ENCODE data around the gene SLC2A11.

SLC2A11 gene

DNA sequence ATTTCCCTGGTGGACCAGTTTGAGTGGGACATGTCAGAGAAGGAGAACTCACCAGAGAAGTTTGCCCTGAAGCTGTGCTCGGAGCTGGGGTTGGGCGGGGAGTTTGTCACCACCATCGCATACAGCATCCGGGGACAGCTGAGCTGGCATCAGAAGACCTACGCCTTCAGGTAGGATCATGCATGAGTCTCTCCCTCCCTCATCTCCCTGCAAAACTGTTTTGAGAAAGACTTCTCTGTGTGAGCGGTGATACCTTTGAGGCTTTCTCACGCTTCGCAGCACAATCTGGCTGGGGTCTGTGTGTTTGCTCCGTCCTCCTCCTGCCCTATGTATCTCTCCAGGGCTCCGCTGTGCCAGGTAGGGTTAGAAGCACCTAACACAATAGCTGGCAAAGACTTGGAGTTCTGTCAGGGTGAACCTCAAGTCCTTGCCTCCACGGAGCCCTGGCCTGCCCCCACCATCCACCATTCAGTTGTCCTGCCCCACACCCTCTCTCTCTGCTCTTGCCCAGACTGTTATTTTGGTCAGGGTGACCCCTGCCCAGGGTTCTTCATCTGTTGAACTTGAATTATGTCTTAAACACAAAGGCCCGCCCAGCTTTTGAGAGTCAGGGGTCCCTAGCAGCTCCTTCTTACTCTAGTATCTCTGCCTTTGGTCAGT lies 32.3 kb upstream of the SLC2A11 start:
- H3K9me3 ChIP-seq: no peaks in the 10 kb centered on the region
- no peaks in the 10 kb centered on the region for H3K27me3 ChIP-seq
- H3K27ac ChIP-seq: no peak overlapping the region
- no peaks in the 10 kb centered on the region for H3K4me1 ChIP-seq (ENCODE audit: control insufficient read depth in 1 of 2, insufficient read depth in 1 of 2, low read depth in 1 of 2, low read length in 1 of 2)
- H3K4me3 ChIP-seq (ENCODE audit: low read depth in 1 of 2, low read length in 1 of 2): no peak overlapping the region
- TF ChIP-seq, protein P1, sequence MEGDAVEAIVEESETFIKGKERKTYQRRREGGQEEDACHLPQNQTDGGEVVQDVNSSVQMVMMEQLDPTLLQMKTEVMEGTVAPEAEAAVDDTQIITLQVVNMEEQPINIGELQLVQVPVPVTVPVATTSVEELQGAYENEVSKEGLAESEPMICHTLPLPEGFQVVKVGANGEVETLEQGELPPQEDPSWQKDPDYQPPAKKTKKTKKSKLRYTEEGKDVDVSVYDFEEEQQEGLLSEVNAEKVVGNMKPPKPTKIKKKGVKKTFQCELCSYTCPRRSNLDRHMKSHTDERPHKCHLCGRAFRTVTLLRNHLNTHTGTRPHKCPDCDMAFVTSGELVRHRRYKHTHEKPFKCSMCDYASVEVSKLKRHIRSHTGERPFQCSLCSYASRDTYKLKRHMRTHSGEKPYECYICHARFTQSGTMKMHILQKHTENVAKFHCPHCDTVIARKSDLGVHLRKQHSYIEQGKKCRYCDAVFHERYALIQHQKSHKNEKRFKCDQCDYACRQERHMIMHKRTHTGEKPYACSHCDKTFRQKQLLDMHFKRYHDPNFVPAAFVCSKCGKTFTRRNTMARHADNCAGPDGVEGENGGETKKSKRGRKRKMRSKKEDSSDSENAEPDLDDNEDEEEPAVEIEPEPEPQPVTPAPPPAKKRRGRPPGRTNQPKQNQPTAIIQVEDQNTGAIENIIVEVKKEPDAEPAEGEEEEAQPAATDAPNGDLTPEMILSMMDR (IDR thresholded peaks at IDR 0.05): no peak
- H3K36me3 ChIP-seq: peaks cover 92% of the 10 kb centered on the region

DNA sequence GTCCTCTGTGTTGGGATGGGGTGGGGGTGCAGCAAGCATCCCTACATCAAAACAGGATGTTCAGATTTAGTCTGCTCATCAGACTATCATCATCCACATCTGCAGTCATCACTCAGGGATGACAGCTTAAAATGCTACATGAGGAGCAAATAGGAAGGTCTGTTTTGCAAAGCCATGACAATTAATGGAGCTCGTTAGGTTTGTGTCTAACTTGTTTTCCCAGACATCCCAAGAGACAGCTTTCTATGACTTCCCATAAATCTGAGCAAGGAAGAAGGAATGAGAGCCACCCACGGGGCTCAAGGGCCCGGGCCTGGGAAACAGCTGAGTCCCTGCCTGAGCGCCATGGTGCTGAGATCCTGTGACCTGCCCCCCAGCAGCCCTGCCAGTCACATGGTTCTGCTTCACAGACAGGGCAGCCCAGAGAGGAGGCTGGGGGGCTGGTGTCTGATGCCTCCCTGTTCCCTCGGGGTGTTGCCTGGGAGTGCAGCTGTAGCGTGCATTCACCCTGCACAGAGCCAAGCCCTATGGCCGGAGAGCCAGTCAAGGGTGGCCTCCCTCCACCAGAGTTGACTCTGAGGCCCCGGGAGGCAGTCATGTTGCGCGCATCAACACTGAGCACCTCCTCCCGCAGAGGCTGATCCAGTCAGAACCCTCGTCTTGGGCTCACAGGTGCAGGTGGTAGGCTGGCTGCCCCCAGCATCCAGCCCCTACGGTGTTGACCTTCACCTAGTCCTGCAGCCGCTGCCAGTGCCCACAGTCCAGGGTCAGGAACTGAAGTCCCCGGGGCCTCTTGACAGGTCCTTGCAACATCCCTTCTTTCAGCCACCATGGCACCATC lies 30.9 kb upstream of the SLC2A11 start:
- H3K4me1 ChIP-seq (ENCODE audit: control insufficient read depth in 1 of 2, insufficient read depth in 1 of 2, low read depth in 1 of 2, low read length in 1 of 2): no peaks in the 10 kb centered on the region
- no peaks in the 10 kb centered on the region for H3K27me3 ChIP-seq
- no peak overlapping the region for H3K4me3 ChIP-seq (ENCODE audit: low read depth in 1 of 2, low read length in 1 of 2)
- peaks cover 91% of the 10 kb centered on the region for H3K36me3 ChIP-seq
- no peaks in the 10 kb centered on the region for H3K9me3 ChIP-seq
- no peak overlapping the region for H3K27ac ChIP-seq
- TF ChIP-seq, protein P1 (IDR thresholded peaks at IDR 0.05): no peak

DNA sequence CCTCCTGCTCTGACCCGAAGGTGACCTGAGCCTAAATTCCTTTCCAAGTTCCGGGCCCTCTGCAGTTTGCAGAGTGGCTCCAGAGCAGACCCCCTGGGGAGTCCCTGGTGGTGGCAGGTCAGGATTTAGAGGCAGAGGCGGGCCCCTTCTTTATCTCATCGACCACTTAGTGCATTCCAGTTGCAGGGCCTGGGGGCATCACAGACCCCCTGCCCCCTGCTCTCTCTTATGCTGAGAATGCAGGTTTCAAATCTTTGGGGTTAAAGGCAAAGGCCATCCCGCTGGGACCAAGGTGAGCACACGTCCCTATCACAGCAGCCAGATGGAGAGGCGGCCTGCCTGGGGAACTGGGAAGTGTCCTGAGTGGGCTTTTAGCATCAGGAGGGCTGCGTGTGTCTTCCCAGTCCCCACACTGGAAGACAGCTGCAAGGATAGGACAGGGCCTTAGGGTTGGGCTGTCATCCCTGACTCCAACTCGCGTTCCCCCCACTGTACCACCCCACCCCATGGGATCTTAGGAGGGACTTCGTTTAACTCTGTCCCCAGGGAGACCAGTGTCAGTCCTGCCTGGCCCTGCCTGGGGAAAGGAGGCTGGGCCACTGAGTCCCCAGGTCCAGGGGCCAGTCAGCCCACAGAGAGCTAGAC lies 30.2 kb upstream of the SLC2A11 start:
- no peaks in the 10 kb centered on the region for H3K4me1 ChIP-seq (ENCODE audit: control insufficient read depth in 1 of 2, insufficient read depth in 1 of 2, low read depth in 1 of 2, low read length in 1 of 2)
- H3K27ac ChIP-seq: no peak overlapping the region
- no peaks in the 10 kb centered on the region for H3K27me3 ChIP-seq
- no peak overlapping the region for H3K4me3 ChIP-seq (ENCODE audit: low read depth in 1 of 2, low read length in 1 of 2)
- TF ChIP-seq, protein P1 (IDR thresholded peaks at IDR 0.05): no peak
- no peaks in the 10 kb centered on the region for H3K9me3 ChIP-seq
- H3K36me3 ChIP-seq: peaks cover 91% of the 10 kb centered on the region

DNA sequence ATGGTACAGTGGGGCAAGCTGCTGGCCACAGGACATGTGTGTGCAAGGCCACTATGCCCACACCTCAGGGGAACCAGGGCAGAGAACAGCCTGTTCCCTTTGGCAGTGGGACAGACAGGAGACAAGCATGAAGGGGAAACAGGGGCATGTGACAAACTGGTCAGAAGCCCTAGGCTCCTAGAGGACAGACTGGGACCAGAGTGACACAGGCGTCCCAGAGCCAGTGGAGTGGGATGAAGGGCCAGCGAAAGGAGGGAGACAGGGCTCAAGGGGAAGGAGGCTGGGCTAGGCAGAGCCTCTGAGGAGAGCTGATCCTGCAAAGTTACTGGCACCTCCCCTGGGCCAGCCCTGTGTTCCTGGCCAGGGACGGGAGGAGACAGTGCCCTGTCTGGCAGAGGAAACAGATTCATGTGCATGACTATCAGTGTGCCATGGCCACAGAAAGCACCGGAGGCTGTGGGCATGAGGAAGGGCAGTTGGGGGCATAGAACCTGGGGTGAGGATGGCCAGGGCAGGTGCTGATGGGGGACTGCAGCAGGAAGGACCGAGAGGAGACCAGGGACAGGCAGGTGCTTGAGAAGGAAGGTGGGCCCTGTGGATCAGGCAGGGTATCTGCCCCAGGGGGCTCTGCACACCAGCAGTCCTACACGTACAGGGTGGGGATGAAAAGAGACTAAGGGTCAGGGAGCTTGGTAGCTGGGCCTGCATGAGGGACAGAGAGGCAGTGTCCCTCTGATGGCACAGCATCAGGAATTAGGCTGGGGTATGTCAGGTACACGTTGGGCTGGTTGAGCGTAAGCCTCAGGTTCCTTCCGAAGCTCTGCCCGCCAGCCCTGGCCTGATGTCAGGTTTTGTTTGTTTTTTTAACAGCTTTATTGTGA lies 28.6 kb upstream of the SLC2A11 start:
- Histone ChIP-seq H3K27ac (no peak overlapping the region), H3K36me3 (peaks cover 92% of the 10 kb centered on the region)

More for the DNA sequence above, 28.6 kb upstream of the SLC2A11 start:
- Histone ChIP-seq H3K4me1 (ENCODE audit: control insufficient read depth in 1 of 2, insufficient read depth in 1 of 2, low read depth in 1 of 2, low read length in 1 of 2) (no peaks in the 10 kb centered on the region), H3K4me3 (ENCODE audit: low read depth in 1 of 2, low read length in 1 of 2) (no peak overlapping the region), H3K27me3 (no peaks in the 10 kb centered on the region), H3K9me3 (no peaks in the 10 kb centered on the region)
- TF ChIP-seq, protein P1 (IDR thresholded peaks at IDR 0.05): no peak
